Fibroblast of lung (primary cell): ENCODE data around the gene PIM1. TPM values are rescaled to one million over a fixed set of nuclear protein-coding genes. Genes with fewer than 3 reads are reported as not detected.

Experiments used
- DNase-seq, 2 donors: peaks; one replicate each; pipeline versions ENCODE4 v3.0.0 to v3.0.0-alpha.2; 2010; ENCODE audit warnings: low read depth in 2 of 2
- H2AFZ ChIP-seq: 2 replicates; pipeline ENCODE4 v1.5.1; 2012; ENCODE audit warnings: low read length, control low read depth, inconsistent platforms
- H3K27ac ChIP-seq: 2 replicates; pipeline ENCODE4 v1.5.1; 2011; ENCODE audit warnings: low read length, control low read depth; ENCODE audit not compliant: insufficient read depth
- H3K27me3 ChIP-seq: 2 replicates; pipeline ENCODE4 v1.5.1; 2011; ENCODE audit warnings: mild to moderate bottlenecking, low read length; ENCODE audit not compliant: control insufficient read depth, insufficient read depth
- H3K36me3 ChIP-seq: 2 replicates; pipeline ENCODE4 v1.5.1; 2011; ENCODE audit warnings: low read length; ENCODE audit not compliant: control insufficient read depth, insufficient read depth
- H3K4me1 ChIP-seq: 2 replicates; pipeline ENCODE4 v1.5.1; 2011; ENCODE audit warnings: low read length; ENCODE audit not compliant: control insufficient read depth, insufficient read depth; ENCODE audit errors: extremely low read depth
- H3K4me2 ChIP-seq: 2 replicates; pipeline ENCODE4 v1.5.1; 2011; ENCODE audit warnings: low read length, control low read depth; ENCODE audit not compliant: insufficient read depth; ENCODE audit errors: extremely low read depth
- H3K4me3 ChIP-seq, 4 experiments: fragments of 200-600 bp in 1 of 4; sonication (generic) in 1 of 4; replicated peaks in 1 of 4; 2 replicates each; pipeline ENCODE4 v1.5.1; 2011 to 2016; ENCODE audit warnings: low read length in 4 of 4, low read depth in 3 of 4, mild to moderate bottlenecking in 3 of 4, control low read depth in 2 of 4, inconsistent platforms in 1 of 4, mixed read lengths in 1 of 4; ENCODE audit not compliant: insufficient read depth in 1 of 4; ENCODE audit errors: control extremely low read depth in 1 of 4
- H3K79me2 ChIP-seq: 2 replicates; pipeline ENCODE4 v1.5.1; 2012; ENCODE audit warnings: mild to moderate bottlenecking, low read length, inconsistent platforms; ENCODE audit not compliant: control insufficient read depth, insufficient read depth
- H3K9ac ChIP-seq: 2 replicates; pipeline ENCODE4 v1.5.1; 2011; ENCODE audit warnings: mild to moderate bottlenecking, low read length, control low read depth; ENCODE audit not compliant: insufficient read depth
- H3K9me3 ChIP-seq: 2 replicates; pipeline ENCODE4 v1.5.1; 2012; ENCODE audit warnings: low read depth, low read length; ENCODE audit not compliant: control insufficient read depth, insufficient read depth
- H4K20me1 ChIP-seq: 2 replicates; pipeline ENCODE4 v1.5.1; 2011; ENCODE audit warnings: low read length; ENCODE audit not compliant: control insufficient read depth, insufficient read depth; ENCODE audit errors: extremely low read depth
- EZH2 ChIP-seq: IDR thresholded peaks from 2 replicates; pipeline ENCODE4 v1.5.1; 2012; ENCODE audit warnings: low read length, control low read depth, mild to moderate bottlenecking; ENCODE audit errors: missing control alignments
- polyA plus RNA-seq, 2 donors: library from polyadenylated mRNA; depleted of rRNA in 1 of 2; stranded (reverse) in 1 of 2; unstranded in 1 of 2; fragments of >200 nt; gene quantifications; 2 replicates each; pipeline ENCODE4 v1.2.1, GENCODE V29; 2011 to 2012; ENCODE audit warnings: missing spikeins in 1 of 2
- total RNA-seq: library from RNA; depleted of rRNA; stranded (reverse); fragments of >200 nt; gene quantifications from 2 replicates; pipeline ENCODE4 v1.2.1, GENCODE V29; 2014
- TF ChIP-seq, protein P1 (sequence below), 2 donors: IDR thresholded peaks in 1 of 2; conservative IDR thresholded peaks in 1 of 2; 1 replicate in 1 of 2; 2 replicates in 1 of 2; pipeline ENCODE4 v1.5.1; 2011 to 2012; ENCODE audit warnings: low read length in 2 of 2, control low read depth in 1 of 2, inconsistent platforms in 1 of 2, low read depth in 1 of 2, mild to moderate bottlenecking in 1 of 2

Gene PIM1
- total and polyA plus RNA-seq, 2 donors (not counting 1 experiment from before 2014, with no cell fraction given): 13.8 to 22.8 TPM

DNA sequence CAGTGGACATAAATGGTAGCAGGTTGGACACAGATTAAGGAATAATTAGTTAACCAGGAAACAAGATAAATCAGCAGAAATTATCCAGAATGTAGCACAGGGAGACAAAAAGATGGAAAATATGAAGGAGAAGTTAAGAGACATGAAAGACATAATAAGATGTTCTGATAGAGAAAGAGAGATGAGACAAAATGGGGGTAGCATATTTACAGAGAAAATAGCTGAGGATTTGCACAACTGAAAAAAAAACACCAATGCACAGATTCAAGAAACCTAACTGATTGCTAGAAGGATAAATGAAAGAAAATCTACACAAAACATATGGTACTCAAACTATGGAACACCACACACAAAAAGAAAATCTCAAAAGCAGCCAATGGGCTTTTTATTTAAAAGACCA, 53.0 kb downstream of the PIM1 start:
- no peak overlapping the region for H2AFZ ChIP-seq
- H3K36me3 ChIP-seq: no peaks in the 10 kb centered on the region
- peak overlapping the region in 3 of 4 experiments; percentile 43 to 67 (median 44) for H3K4me3 ChIP-seq
- peaks cover 2% of the 10 kb centered on the region for H3K4me1 ChIP-seq
- peak overlapping the region; percentile 75 for H3K4me2 ChIP-seq
- H3K27ac ChIP-seq: no peak overlapping the region
- no peak for DNase-seq
- no peaks in the 10 kb centered on the region for H4K20me1 ChIP-seq
- H3K9me3 ChIP-seq: no peaks in the 10 kb centered on the region
- no peaks in the 10 kb centered on the region for H3K27me3 ChIP-seq
- H3K79me2 ChIP-seq: no peaks in the 10 kb centered on the region
- TF ChIP-seq EZH2: no peak
- TF ChIP-seq, protein P1, sequence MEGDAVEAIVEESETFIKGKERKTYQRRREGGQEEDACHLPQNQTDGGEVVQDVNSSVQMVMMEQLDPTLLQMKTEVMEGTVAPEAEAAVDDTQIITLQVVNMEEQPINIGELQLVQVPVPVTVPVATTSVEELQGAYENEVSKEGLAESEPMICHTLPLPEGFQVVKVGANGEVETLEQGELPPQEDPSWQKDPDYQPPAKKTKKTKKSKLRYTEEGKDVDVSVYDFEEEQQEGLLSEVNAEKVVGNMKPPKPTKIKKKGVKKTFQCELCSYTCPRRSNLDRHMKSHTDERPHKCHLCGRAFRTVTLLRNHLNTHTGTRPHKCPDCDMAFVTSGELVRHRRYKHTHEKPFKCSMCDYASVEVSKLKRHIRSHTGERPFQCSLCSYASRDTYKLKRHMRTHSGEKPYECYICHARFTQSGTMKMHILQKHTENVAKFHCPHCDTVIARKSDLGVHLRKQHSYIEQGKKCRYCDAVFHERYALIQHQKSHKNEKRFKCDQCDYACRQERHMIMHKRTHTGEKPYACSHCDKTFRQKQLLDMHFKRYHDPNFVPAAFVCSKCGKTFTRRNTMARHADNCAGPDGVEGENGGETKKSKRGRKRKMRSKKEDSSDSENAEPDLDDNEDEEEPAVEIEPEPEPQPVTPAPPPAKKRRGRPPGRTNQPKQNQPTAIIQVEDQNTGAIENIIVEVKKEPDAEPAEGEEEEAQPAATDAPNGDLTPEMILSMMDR (conservative IDR thresholded peaks at IDR 0.05 in 1 of 2, IDR thresholded peaks at IDR 0.05 in 1 of 2; ENCODE audit: low read depth in 1 of 2, low read length in 2 of 2): no peak
- no peak overlapping the region for H3K9ac ChIP-seq

Other genes with a start within 250 kb of the PIM1 start
- 0.26 TPM in 1 of 2 replicates, not detected in the other for gene PI16, start 215.4 kb upstream of the PIM1 start, total RNA-seq
- gene PI16, start 215.4 kb upstream of the PIM1 start, polyA plus RNA-seq: 0.09 and 0.67 TPM in 2 replicates
- gene MTCH1, start 184.0 kb upstream of the PIM1 start, total RNA-seq: 166 and 222 TPM in 2 replicates
- 131 and 153 TPM in 2 replicates for gene MTCH1, start 184.0 kb upstream of the PIM1 start, polyA plus RNA-seq
- gene FGD2, start 164.5 kb upstream of the PIM1 start, total RNA-seq: not detected in 2 replicates
- gene FGD2, start 164.5 kb upstream of the PIM1 start, polyA plus RNA-seq: not detected in 2 replicates
- 8.2 and 9.7 TPM in 2 replicates for gene TBC1D22B, start 87.6 kb downstream of the PIM1 start, total RNA-seq
- gene TBC1D22B, start 87.6 kb downstream of the PIM1 start, polyA plus RNA-seq: 6.3 and 7.2 TPM in 2 replicates
- 4.0 and 4.9 TPM in 2 replicates for gene TMEM217, start 88.0 kb downstream of the PIM1 start, total RNA-seq
- 3.0 and 3.1 TPM in 2 replicates for gene TMEM217, start 88.0 kb downstream of the PIM1 start, polyA plus RNA-seq
- 19.5 TPM in 2 replicates for gene RNF8, start 183.8 kb downstream of the PIM1 start, total RNA-seq
- gene RNF8, start 183.8 kb downstream of the PIM1 start, polyA plus RNA-seq: 18.8 and 20.6 TPM in 2 replicates